ENCODE data around the gene ABI2.

GRCh38 chr2:203480623-203481022, 152.4 kb downstream of the ABI2 start:
- TF ChIP-seq CTCF (IDR thresholded peaks at IDR 0.05; ENCODE audit: poor library complexity) = no peak
- TF ChIP-seq EZH2 (IDR thresholded peaks at IDR 0.05; ENCODE audit: borderline replicate concordance) = no peak
- TF ChIP-seq EZH2phosphoT487 (IDR thresholded peaks at IDR 0.05; ENCODE audit: low read depth, severe bottlenecking, unreplicated experiment) = no peak

Measured in hepatocyte (in vitro differentiated cells).